HepG2 (cell line): ENCODE results near the gene EIF4E1B. TPM values are rescaled to one million over a fixed set of nuclear protein-coding genes. Genes with fewer than 3 reads are reported as not detected.

Experiments used
- ATAC-seq: fragments of 200-7000 bp; cut with Tn5 transposase; 3 replicates; pipeline ENCODE4 v1.9.1; 2020; ENCODE audit warnings: mild to moderate bottlenecking, moderate library complexity
- BruUV-seq: library from RNA; stranded (reverse); fragments of 400-500 nt; replicated peaks from 2 replicates; lab custom pipeline; 2021; lab: Mats Ljungman, UMichigan
- CTCF ChIA-PET: fragments of 300-600 bp; formaldehyde crosslinking; extraction: SDS; loops from one replicate; lab custom pipeline; 2021; ENCODE audit warnings: low total read pairs, inconsistent platforms, low intra/inter-chr PET ratio; lab: Yijun Ruan, JAX
- POLR2A ChIA-PET: fragments of 350-600 bp; sonication (Branson Sonifier 250); formaldehyde crosslinking; loops from one replicate; lab custom pipeline; 2020; ENCODE audit warnings: antibody characterized with exemption, inconsistent platforms; lab: Yijun Ruan, JAX
- DNase-seq: peaks from one replicate; pipeline ENCODE4 v3.0.0-alpha.2; 2015; ENCODE audit warnings: low spot score
- FAIRE-seq: peaks from 3 replicates; lab custom pipeline; 2011; peaks lifted over from hg19 to GRCh38; lab: Jason Lieb, UNC
- H2AFZ ChIP-seq: one replicate; pipeline ENCODE4 v1.6.1; 2011; ENCODE audit warnings: low read length, inconsistent platforms
- H3K27ac ChIP-seq: fragments of 300-600 bp; 3 replicates; pipeline ENCODE4 v1.8.0; 2011; ENCODE audit warnings: mixed run types, mild to moderate bottlenecking, mixed read lengths, low read length, inconsistent platforms; ENCODE audit not compliant: insufficient read depth; ENCODE audit errors: extremely low read length
- H3K27me3 ChIP-seq, 2 experiments: fragments of 200-600 bp in 1 of 2; 2 replicates in 1 of 2; 3 replicates in 1 of 2; pipeline versions ENCODE4 v1.6.0 to v1.8.0; 2011; ENCODE audit warnings: low read length in 2 of 2, mild to moderate bottlenecking in 2 of 2, moderate library complexity in 2 of 2, inconsistent platforms in 1 of 2; ENCODE audit not compliant: insufficient read depth in 2 of 2, control insufficient read depth in 1 of 2
- H3K36me3 ChIP-seq, 2 experiments: fragments of 200-600 bp in 1 of 2; replicated peaks in 1 of 2; 2 replicates in 1 of 2; 3 replicates in 1 of 2; pipeline versions ENCODE4 v1.5.1 to v1.8.0; 2011; ENCODE audit warnings: low read length in 2 of 2, inconsistent platforms in 1 of 2; ENCODE audit not compliant: insufficient read depth in 2 of 2, control insufficient read depth in 1 of 2
- H3K4me1 ChIP-seq: 2 replicates; pipeline ENCODE4 v1.5.1; 2012; ENCODE audit warnings: low read length, inconsistent platforms; ENCODE audit not compliant: insufficient read depth
- H3K4me2 ChIP-seq: 2 replicates; pipeline ENCODE4 v1.6.0; 2011; ENCODE audit warnings: low read depth, low read length, inconsistent platforms
- H3K4me3 ChIP-seq, 3 experiments: fragments of 200-600 bp in 1 of 3; sonication (generic), shearing (Covaris generic) in 1 of 3; replicated peaks in 1 of 3; 2 replicates each; pipeline ENCODE4 v1.5.1; 2011 to 2016; ENCODE audit warnings: low read length in 3 of 3, inconsistent platforms in 2 of 3, low read depth in 2 of 3, mild to moderate bottlenecking in 2 of 3, control low read depth in 1 of 3, mixed read lengths in 1 of 3; ENCODE audit not compliant: insufficient read depth in 1 of 3
- H3K79me2 ChIP-seq: one replicate; pipeline ENCODE4 v1.6.1; 2011; ENCODE audit warnings: low read length, inconsistent platforms; ENCODE audit not compliant: insufficient read depth
- H3K9ac ChIP-seq: 2 replicates; pipeline ENCODE4 v1.6.0; 2011; ENCODE audit warnings: mild to moderate bottlenecking, low read depth, low read length, inconsistent platforms; ENCODE audit not compliant: insufficient read depth
- H3K9me3 ChIP-seq: 2 replicates; pipeline ENCODE4 v1.5.1; 2012; ENCODE audit warnings: mild to moderate bottlenecking, low read length
- H4K20me1 ChIP-seq: 2 replicates; pipeline ENCODE4 v1.6.0; 2011; ENCODE audit warnings: inconsistent platforms, mild to moderate bottlenecking, low read length, moderate library complexity; ENCODE audit not compliant: insufficient read depth
- AFF4 ChIP-seq: sonication (generic); formaldehyde crosslinking; IDR thresholded peaks from 2 replicates; pipeline ENCODE4 v1.4.0; 2020; ENCODE audit warnings: missing genetic modification reagents
- EP300 ChIP-seq, 3 experiments: sonication (generic) in 1 of 3; formaldehyde crosslinking in 1 of 3; IDR thresholded peaks; 2 replicates each; pipeline versions ENCODE4 v1.5.1 to v1.6.1; 2011 to 2020; ENCODE audit warnings: low read depth in 2 of 3, low read length in 2 of 3, borderline replicate concordance in 1 of 3, improper control_type of control experiment in 1 of 3, mild to moderate bottlenecking in 1 of 3, missing genetic modification reagents in 1 of 3, moderate library complexity in 1 of 3
- SETDB1 ChIP-seq: sonication (generic); formaldehyde crosslinking; IDR thresholded peaks from 2 replicates; pipeline ENCODE4 v1.5.1; 2020; ENCODE audit warnings: missing genetic modification reagents, mild to moderate bottlenecking, borderline replicate concordance
- TFDP1 ChIP-seq: IDR thresholded peaks from 2 replicates; pipeline ENCODE4 v1.6.1; 2016; ENCODE audit warnings: missing compliant biosample characterization, missing genetic modification reagents, borderline replicate concordance
- ZMAT3 ChIP-seq: sonication (generic); formaldehyde crosslinking; conservative IDR thresholded peaks from 2 replicates; pipeline ENCODE4 v1.7.0; 2021; ENCODE audit warnings: missing genetic modification reagents
- ZNF607 ChIP-seq: sonication (generic); formaldehyde crosslinking; IDR thresholded peaks from 2 replicates; pipeline ENCODE4 v1.5.1; 2020; ENCODE audit warnings: missing genetic modification reagents, mild to moderate bottlenecking, borderline replicate concordance
- ZNF678 ChIP-seq: sonication (generic); formaldehyde crosslinking; IDR thresholded peaks from 2 replicates; pipeline ENCODE4 v1.4.0; 2020; ENCODE audit warnings: mild to moderate bottlenecking, missing genetic modification reagents
- ZNF782 ChIP-seq: sonication (generic); formaldehyde crosslinking; IDR thresholded peaks from 2 replicates; pipeline ENCODE4 v1.4.0; 2020; ENCODE audit warnings: missing genetic modification reagents, mild to moderate bottlenecking, borderline replicate concordance
- ZNF800 ChIP-seq: sonication (generic); formaldehyde crosslinking; IDR thresholded peaks from 2 replicates; pipeline ENCODE4 v1.4.0; 2020; ENCODE audit warnings: missing genetic modification reagents
- WGBS: methylation state at CpG from one replicate; pipeline ENCODE4 v1.1.6; 2017; ENCODE audit warnings: low lambda C conversion rate; 5-methylcytosine and 5-hydroxymethylcytosine counted together
- in situ Hi-C: cut with HindIII; loops from 2 replicates; pipeline ENCODE4 v1.10.0; 2017; ENCODE audit warnings: low pct_unique_long_range_greater_than_20kb; ENCODE audit not compliant: extremely low pct_ligation_motif_present
- intact Hi-C: fragments of 100-400 bp; cut with micrococcal nuclease; formaldehyde crosslinking; loops from one replicate; pipeline ENCODE4 v1.10.0; 2022; ENCODE audit not compliant: unreplicated experiment
- polyA plus RNA-seq, 8 experiments: library from polyadenylated mRNA; depleted of rRNA in 3 of 8; stranded (reverse) in 7 of 8; unstranded in 1 of 8; fragments of >200 nt; fragmentation: Illumina TruSeq in 4 of 8; extraction: Trizol in 4 of 8; gene quantifications; 2 replicates each; pipeline versions ENCODE4 v1.2.1 to v1.2.3, GENCODE V29; 2011 to 2016; ENCODE audit warnings: low read depth in 4 of 8, missing spikeins in 1 of 8, mixed read lengths in 1 of 8; ENCODE audit not compliant: insufficient read depth in 1 of 8
- total RNA-seq, 5 experiments: library from RNA; depleted of rRNA; stranded (reverse); fragments of >200 nt; fragmentation: Illumina TruSeq; extraction: Trizol; gene quantifications; 2 replicates each; pipeline ENCODE4 v1.2.3, GENCODE V29; 2016; ENCODE audit warnings: low read depth in 1 of 5
- TF ChIP-seq, protein P1 (sequence below): sonication (generic); formaldehyde crosslinking; IDR thresholded peaks from 2 replicates; pipeline ENCODE4 v1.8.0; 2022; ENCODE audit warnings: missing genetic modification reagents, mild to moderate bottlenecking, borderline replicate concordance
- TF ChIP-seq, protein P2 (sequence below), 2 experiments: sonication (generic) in 1 of 2; formaldehyde crosslinking in 1 of 2; IDR thresholded peaks; 2 replicates each; pipeline versions ENCODE4 v1.4.0 to v1.6.1; 2018 to 2020; ENCODE audit warnings: missing genetic modification reagents in 2 of 2, borderline replicate concordance in 1 of 2, low read depth in 1 of 2, mild to moderate bottlenecking in 1 of 2, missing biosample characterization in 1 of 2

Gene EIF4E1B
- total and polyA plus RNA-seq, 2 of the 13 experiments (the other 11 are each of a cell fraction or from before 2014, with no cell fraction given) = not detected

DNA sequence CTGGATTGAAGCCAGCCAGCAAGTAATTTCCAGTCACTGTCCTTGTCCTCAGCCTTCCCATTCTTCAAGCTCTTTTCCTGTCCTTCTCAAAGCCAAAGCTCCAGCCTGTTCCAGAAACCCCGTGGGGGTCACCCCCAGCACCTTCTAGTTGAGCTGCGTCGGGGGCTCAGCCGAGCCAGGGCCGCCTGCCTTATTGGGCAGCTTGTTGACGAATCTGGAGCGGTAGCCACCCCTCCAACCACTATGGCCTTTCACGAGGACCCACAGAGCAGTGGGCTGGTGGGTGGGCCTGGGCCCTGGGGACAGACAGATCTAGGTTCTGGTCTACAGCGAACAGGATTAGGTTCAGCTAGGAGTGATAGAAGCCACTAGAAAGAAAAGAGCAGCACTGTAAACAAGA, 64.2 kb downstream of the EIF4E1B start (continued):
- TF ChIP-seq AFF4 (CRISPR knock-in tag) = no peak
- TF ChIP-seq ZNF678 (CRISPR knock-in tag) = no peak
- no peak for TF ChIP-seq ZMAT3 (CRISPR knock-in tag)
- no peak for TF ChIP-seq ZNF800
- no peak for TF ChIP-seq TFDP1 (CRISPR knock-in tag)
- TF ChIP-seq, all 625 proteins: peak for 0

DNA sequence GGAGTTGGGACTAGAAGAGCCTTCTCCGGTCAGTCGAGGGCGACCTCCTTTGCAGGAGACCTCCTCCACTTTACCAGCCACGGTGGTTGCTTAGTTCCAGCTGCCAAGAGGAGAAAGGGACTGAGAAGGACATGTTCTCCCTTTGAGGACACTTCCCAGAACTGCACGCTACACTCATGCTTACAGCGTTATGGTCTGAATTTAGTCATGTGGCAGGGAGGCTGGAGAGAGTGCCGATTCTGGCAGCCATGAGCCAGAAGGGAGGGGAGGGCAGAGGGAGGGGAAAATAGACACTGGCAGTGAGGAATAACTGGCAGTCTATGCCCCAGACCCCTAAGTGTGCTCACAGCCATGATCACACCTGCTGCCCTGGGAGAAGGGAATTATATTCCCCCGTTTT, 64.6 kb downstream of the EIF4E1B start:
- ATAC-seq = no peak
- Histone ChIP-seq H3K4me3 (no peak overlapping the region), H3K9ac (no peak overlapping the region), H3K27ac (no peak overlapping the region), H3K27me3 (peaks cover 10 to 76% of the 10 kb centered on the region in 2 experiments), H3K4me1 (no peaks in the 10 kb centered on the region), H3K36me3 (no peaks in the 10 kb centered on the region), H2AFZ (no peak overlapping the region), H4K20me1 (no peaks in the 10 kb centered on the region), H3K79me2 (no peaks in the 10 kb centered on the region), H3K4me2 (no peak overlapping the region), H3K9me3 (no peaks in the 10 kb centered on the region)
- ChIA-PET POLR2A (no interaction called here), CTCF (no interaction called here)
- intact Hi-C loops (no loop called here), in situ Hi-C loops (no loop called here)
- no peak for FAIRE-seq
- BruUV-seq = no TSS peak
- 18% methylated on average over 7 of the region's 8 CpGs for WGBS
- DNase-seq = no peak
- TF ChIP-seq ZNF782 (CRISPR knock-in tag) (no peak), ZNF607 (CRISPR knock-in tag) (no peak), EP300 (IDR thresholded peaks at IDR 0.05; ENCODE audit: low read depth in 2 of 2, low read length in 2 of 2) (no peak), EP300 (CRISPR knock-in tag; IDR thresholded peaks at IDR 0.05; ENCODE audit: borderline replicate concordance) (no peak), SETDB1 (no peak)
- TF ChIP-seq, protein P1, sequence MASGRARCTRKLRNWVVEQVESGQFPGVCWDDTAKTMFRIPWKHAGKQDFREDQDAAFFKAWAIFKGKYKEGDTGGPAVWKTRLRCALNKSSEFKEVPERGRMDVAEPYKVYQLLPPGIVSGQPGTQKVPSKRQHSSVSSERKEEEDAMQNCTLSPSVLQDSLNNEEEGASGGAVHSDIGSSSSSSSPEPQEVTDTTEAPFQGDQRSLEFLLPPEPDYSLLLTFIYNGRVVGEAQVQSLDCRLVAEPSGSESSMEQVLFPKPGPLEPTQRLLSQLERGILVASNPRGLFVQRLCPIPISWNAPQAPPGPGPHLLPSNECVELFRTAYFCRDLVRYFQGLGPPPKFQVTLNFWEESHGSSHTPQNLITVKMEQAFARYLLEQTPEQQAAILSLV (CRISPR knock-in tag) = no peak
- TF ChIP-seq, protein P2, sequence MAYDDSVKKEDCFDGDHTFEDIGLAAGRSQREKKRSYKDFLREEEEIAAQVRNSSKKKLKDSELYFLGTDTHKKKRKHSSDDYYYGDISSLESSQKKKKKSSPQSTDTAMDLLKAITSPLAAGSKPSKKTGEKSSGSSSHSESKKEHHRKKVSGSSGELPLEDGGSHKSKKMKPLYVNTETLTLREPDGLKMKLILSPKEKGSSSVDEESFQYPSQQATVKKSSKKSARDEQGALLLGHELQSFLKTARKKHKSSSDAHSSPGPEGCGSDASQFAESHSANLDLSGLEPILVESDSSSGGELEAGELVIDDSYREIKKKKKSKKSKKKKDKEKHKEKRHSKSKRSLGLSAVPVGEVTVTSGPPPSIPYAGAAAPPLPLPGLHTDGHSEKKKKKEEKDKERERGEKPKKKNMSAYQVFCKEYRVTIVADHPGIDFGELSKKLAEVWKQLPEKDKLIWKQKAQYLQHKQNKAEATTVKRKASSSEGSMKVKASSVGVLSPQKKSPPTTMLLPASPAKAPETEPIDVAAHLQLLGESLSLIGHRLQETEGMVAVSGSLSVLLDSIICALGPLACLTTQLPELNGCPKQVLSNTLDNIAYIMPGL (CRISPR knock-in tag; IDR thresholded peaks at IDR 0.05; ENCODE audit: borderline replicate concordance in 1 of 2, low read depth in 1 of 2) = no peak
